Stimulated activated CD8-positive, alpha-beta memory T cell treated with anti-CD3 and anti-CD28 coated beads, Interleukin-7, amount 100 ng/mL, for 4 hours (primary cell): ENCODE results near the gene ACSS1.

Experiments used
- DNase-seq, 2 donors: peaks; one replicate each; pipeline ENCODE4 v3.0.0-alpha.2; 2020; ENCODE audit warnings: low read depth in 2 of 2

The ACSS1 gene

DNA sequence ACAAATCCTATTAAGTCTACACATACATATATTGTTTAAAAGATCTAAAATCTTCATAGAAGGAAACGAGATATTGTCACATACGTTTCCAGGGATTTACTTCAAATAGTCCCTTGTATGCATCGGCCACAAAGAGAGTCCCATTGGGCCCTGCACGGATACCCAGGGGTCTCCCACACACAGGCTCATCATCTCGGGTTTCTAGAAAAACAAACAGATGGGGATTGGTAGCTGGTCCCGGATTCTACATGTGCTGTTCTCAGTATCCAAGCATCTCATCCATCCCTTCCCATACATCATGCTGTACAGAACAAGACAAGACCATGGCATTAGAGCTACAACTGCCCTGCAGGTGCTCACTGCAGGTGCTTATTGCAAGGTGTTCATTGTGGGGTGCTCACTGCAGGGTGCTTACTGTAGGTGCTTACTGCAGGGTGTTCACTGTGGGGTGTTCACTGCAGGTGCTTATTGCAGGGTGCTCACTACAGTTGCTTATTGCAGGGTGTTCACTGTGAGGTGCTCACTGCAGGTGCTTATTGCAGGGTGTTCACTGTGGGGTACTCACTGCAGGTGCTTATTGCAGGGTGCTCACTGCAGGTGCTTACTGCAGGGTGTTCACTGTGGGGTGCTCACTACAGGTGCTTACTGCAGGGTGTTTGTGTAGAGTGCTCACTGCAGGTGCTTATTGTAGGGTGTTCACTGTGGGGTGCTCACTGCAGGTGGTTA is 86.4 kb downstream of the ACSS1 start:
- no peak for DNase-seq

DNA sequence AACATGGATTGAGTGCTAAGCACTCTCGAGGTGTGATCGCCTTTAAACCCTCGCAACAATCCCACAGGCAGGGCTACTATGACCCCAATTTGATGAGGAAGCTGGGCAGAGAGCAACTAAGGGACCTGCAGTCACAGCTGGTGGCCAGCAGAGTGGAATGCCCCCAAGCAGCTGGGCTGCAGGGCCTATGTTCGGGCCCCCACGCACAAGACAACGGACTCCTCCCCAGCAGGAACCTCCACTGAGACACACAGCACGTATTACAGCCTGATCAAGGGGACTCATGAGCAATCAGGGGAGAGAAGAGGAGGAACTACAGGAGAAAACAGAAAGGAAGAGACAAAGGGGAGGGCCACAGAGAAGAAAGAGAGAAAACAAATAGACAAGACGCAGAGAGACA is 87.2 kb downstream of the ACSS1 start:
- no peak for DNase-seq

DNA sequence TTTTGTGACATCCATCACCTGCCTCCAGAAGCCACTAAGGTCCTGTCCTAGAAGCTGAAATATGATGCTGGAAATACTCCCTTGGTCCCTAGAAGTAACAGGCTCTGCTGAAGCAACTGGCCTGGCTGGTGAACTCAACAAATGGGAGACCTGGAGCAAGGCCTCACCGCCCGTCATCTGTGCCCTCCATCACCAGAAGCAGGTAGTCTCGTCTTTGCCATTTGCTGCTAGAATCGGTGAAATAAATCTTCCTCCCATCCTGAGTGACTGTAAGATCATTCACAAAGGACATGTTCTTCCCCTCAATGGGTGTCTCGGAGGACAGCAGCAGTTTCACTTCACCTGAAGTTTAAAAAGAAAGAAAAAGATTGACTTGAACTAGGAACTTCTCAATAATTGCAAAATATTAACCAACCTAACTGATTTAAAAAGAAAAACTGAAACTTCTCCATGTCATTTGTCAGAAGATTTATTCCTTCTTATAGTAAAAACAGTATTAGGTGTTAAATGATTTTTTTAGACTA is 87.8 kb downstream of the ACSS1 start:
- no peak for DNase-seq

- DNase-seq = no peak
Observed at GRCh38 chr20:24969186-24970029, 88.5 kb downstream of the ACSS1 start.

- no peak for DNase-seq
Observed at GRCh38 chr20:24968278-24968800, 89.6 kb downstream of the ACSS1 start.

- no peak for DNase-seq
Observed at GRCh38 chr20:24966317-24967012, 91.5 kb downstream of the ACSS1 start.

DNA sequence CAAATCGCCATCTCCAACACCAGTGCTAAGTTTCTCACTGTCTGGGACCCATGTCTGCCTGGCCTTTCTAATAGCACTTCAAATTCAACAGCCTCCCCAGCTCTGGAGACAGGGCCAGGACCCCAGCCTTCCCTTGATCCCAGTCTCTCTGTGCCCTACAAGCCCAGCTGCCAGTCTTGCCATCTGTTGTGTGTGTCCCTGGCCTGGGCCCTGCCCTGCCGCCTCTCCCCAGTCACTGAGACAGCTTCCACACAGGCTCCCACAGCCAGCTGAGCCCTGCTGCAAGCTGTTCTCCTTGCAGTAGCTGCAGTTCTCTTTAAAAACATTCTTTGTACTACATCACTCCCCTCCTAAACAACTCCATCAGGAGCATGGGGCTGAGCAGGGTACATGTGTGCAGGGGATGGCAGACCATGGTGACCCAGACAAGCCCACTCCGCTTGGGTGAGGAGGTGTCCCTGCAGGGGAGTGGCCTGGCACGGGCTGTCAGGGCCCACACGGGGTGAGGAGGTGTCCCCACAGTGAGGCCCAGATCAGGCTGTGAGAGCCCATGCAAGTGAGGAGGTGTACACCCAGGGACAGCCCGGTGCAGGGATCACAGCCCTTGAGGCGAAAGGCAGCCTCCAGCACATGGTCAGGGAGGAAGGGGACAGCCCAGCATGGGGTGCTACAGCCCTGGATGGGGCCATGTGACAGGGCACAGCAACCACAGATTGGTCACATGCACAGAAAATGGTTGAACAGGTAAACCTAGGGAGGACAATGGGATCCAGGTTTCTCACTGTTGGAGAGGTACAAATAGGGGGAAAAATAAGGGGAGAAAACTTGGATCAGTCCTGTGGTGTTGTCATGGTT is 92.6 kb downstream of the ACSS1 start:
- DNase-seq = no peak

- DNase-seq = no peak
Observed at GRCh38 chr20:24964506-24964840, 93.5 kb downstream of the ACSS1 start.

DNA sequence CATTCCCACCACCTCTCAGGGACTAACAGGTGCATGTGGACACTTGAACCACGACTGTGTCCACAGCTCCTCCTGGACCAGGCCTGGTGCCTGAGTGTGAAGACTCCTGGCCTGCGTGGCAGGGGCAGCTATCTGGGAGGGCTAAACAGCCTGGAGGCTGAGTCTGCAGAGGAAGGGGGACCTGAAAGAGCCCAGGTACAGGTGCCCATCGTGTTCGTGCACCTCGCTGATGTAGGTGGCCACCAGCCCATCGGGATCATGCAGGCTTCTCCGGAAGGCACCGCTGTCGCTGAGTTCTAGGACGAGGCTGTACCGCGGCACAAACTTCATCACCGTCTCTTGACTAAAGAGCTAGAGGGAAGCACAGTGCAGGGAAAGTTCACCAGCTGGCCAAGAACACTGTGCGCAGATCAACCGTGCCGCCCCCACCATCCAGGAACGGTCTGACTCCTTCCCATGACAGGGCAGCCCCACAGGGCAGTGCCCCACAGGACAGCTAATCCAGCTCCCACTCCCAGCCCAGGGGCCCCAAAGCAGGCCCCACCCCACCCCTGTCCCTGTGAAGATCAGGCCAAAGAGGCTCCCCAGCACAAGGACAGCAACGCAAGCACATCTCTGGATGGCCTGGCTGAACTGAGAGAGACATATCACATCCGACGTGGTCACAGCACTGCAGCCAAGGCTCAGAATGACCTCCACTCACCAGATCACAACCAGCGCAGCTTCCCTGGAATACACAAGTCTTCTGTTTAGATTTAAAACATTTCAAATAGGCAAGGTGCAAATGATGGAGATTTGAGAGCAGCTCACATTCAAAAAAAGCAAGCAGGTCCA is 94.0 kb downstream of the ACSS1 start:
- no peak for DNase-seq

DNA sequence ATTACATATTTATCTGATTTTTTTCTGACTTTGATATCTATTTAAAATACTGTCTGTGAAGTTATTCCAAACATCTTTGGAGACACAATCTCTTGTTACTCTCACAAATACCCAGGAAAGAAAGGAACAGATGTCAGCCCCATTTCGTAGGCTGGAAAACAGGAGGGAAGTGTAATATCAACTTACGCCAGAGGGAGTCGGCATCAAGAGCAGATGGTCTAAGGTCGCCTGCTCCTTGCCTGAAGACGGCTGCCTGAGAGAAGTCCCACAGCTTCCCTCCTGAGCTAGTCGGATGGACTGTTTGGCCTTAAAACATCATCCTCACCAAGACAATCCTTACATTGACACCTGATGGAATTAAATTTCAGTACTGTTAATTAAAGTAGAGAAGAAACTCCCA is 95.4 kb downstream of the ACSS1 start:
- no peak for DNase-seq

GRCh38 chr20:24962182-24962492 is 95.8 kb downstream of the ACSS1 start:
- DNase-seq = no peak

DNA sequence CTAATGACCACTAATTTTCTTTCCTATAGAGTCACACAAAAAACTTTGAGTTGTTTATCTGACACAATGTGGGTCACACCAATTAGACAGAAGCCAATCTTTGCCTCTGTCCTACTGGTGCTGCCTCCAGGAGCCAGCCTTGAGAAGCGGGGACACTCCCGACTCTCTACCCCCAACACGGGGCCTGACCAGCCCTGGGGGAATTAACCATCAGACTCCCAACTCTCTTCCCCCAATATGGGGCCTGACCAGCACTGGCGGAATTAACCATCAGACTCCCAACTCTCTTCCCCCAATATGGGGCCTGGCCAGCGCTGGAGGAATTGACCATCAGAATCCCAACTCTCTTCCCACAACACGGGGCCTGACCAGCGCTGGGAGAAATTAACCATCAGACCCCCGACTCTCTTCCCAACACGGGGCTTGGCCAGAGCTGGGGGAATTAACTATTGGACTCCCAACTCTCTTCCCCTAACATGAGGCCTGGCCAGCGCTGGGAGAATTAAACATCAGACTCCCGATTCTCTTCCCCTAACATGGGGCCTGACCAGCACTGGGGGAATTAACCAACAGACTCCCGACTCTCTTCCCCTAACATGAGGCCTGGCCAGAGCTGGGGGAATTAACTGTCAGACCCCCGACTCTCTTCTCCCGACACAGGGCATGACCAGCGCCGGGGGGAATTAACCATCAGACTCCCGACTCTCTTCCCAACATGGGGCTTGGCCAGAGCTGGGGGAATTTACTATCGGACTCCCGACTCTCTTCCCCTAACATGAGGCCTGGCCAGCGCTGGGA is 96.4 kb downstream of the ACSS1 start:
- no peak for DNase-seq

GRCh38 chr20:24960861-24961260 is 97.1 kb downstream of the ACSS1 start:
- no peak for DNase-seq

- DNase-seq = no peak
Observed at GRCh38 chr20:24960302-24960801, 97.6 kb downstream of the ACSS1 start.

- no peak for DNase-seq
Observed at GRCh38 chr20:24959591-24960301, 98.2 kb downstream of the ACSS1 start.

DNA sequence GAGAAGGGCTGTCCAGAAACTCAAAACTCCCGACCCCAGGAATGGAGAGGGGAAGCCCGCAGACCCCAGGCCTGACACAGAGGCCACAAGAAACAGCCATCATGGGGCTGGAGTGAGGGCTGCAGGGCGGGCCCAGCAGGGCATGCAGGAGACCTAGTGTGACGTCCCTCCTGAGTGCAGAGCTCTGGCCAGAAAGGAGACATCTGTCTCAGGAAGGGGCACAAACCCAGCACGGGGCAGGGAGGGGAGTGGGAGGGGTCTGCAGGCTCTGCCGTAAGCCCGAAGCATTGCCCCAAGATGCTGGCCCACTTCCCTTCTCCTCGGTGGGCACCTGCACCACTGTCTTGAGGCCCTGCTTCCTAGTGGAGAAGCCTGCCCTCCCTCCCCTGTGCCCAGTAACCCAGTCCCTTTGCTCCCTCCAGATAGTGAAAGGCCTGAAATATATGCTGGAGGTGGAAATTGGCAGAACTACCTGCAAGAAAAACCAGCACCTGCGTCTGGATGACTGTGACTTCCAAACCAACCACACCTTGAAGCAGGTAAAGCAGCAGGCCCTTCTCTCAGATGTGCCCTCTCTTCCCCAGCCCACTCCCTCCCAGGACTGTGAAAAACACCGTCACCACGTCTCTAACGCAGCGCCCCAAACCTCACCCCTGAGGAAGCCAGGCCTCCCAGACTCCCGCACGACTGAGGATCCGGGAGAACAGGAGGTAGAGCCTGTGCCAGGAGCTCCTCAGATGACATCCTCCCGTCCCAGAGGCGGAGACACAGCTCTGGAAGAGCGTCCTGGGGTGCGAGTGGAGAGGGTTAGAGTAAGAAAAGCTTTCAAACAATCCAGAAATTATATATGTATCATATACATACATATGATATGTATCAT is 99.2 kb downstream of the ACSS1 start:
- DNase-seq = no peak

DNA sequence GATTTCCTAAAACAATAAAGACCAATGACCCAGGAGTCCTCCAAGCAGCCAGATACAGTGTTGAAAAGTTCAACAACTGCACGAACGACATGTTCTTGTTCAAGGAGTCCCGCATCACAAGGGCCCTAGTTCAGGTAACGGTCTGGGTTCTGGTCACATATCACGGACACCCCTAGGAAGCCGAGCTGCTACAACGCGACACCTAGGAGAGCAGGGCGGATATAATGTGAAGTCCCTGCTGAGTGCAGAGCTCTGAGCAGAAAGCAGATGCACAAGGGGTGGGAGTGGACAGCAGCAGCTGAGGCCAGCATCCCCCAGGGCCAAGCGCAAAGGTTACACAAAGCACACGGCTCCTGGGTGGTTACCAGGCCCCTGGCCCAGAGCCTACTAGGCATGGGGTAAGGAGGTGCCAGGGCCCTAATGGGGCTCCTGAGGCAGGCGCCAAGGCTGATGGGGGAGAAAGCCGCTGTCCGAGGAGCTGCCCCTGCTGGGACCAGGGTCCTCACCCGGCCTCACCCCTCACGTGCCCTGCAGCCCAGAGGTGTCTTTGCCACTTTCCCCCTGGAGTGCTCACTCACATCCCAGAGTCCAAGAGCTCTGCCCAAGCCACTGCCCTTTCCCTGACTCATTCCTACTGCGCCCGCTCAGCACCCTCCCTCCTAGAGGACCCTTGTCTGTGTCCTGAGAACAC is 100.5 kb downstream of the ACSS1 start:
- DNase-seq = no peak
